ENCODE data around the gene MISFA.

- TF ChIP-seq CTCF (IDR thresholded peaks at IDR 0.05; ENCODE audit: insufficient read depth, low read depth, low read length): no peak
- TF ChIP-seq EZH2 (IDR thresholded peaks at IDR 0.05; ENCODE audit: insufficient read depth, low read length): no peak
Measured at GRCh38 chr11:18594999-18595749, 4.4 kb upstream of the MISFA start.
